Ovary (tissue), 9 donors: Measurements from ENCODE around the gene SLC4A1. TPM values are rescaled to one million over a fixed set of nuclear protein-coding genes. Genes with fewer than 3 reads are reported as not detected.

ENCODE experiments used
- DNase-seq, 5 donors: peaks; one replicate each; pipeline ENCODE4 v3.0.0-alpha.2; 2019 to 2020
- H3K27ac ChIP-seq, 2 donors: fragments of 200-600 bp; one replicate each; pipeline versions ENCODE4 v1.5.1 to v1.8.0; 2019 to 2022
- H3K27me3 ChIP-seq: fragments of 200-600 bp; one replicate; pipeline ENCODE4 v1.8.0; 2022
- H3K36me3 ChIP-seq: fragments of 200-600 bp; sonication (generic); one replicate; pipeline ENCODE4 v1.5.1; 2019
- H3K4me1 ChIP-seq: one replicate; pipeline ENCODE4 v1.8.1; 2013; ENCODE audit warnings: mild to moderate bottlenecking, moderate library complexity; ENCODE audit not compliant: insufficient read depth
- H3K4me3 ChIP-seq: fragments of 200-600 bp; sonication (generic); one replicate; pipeline ENCODE4 v1.5.1; 2017
- H3K9me3 ChIP-seq, 2 donors: fragments of 200-600 bp in 1 of 2; sonication (generic) in 1 of 2; one replicate each; pipeline versions ENCODE4 v1.5.1 to v1.8.1; 2013 to 2019; ENCODE audit warnings: mild to moderate bottlenecking in 1 of 2, moderate library complexity in 1 of 2
- CTCF ChIP-seq, 3 donors: fragments of 450-650 bp in 2 of 3; fragments of 200-600 bp in 1 of 3; IDR thresholded peaks; one replicate each; pipeline versions ENCODE4 v1.5.1 to v1.8.0; 2016 to 2022; ENCODE audit warnings: antibody characterized with exemption in 3 of 3, mild to moderate bottlenecking in 1 of 3
- EP300 ChIP-seq: sonication (generic); formaldehyde crosslinking; IDR thresholded peaks from one replicate; pipeline ENCODE4 v1.6.1; 2017; ENCODE audit warnings: antibody characterized with exemption
- POLR2A ChIP-seq: fragments of 450-650 bp; IDR thresholded peaks from one replicate; pipeline ENCODE4 v1.6.1; 2017; ENCODE audit warnings: antibody characterized with exemption, mild to moderate bottlenecking, moderate library complexity
- WGBS, 3 donors: extraction: QIAGEN DNeasy Blood & Tissue Kit in 1 of 3; methylation state at CpG; one replicate each; pipeline versions ENCODE4 v1.1.5 to v1.1.7; 2013 to 2017; 5-methylcytosine and 5-hydroxymethylcytosine counted together
- intact Hi-C, 4 donors: fragments of 100-400 bp; cut with DNase I; formaldehyde crosslinking; loops; one replicate each; pipeline versions ENCODE4 v1.11.0 to v1.15.1; 2022 to 2023
- polyA plus RNA-seq, 2 donors: library from polyadenylated mRNA; stranded (reverse); fragments of 200-250 nt in 1 of 2; fragments of 350-450 nt in 1 of 2; fragmentation: Illumina TruSeq in 1 of 2; extraction: RNeasy Lipid Tissue Mini Kit (QIAGEN cat#74804) in 1 of 2; gene quantifications; one replicate each; pipeline ENCODE4 v1.2.3, GENCODE V29; 2013 to 2014
- total RNA-seq, 7 donors: library from RNA; depleted of rRNA in 2 of 7; stranded (reverse); fragments of >200 nt in 2 of 7; fragmentation: NEBNext Ultra II Directional in 3 of 7; extraction: Animal tissue kit (Norgen Biotek cat#: 25700) in 3 of 7; gene quantifications; one replicate each; pipeline versions ENCODE4 v1.1.0 to v1.2.4, GENCODE V29; 2016 to 2023
- donor health status: DM: no; HTN: no; CAD: no; lungs with moderate emphysema.
- donor health status: DM: no; HTN: no; CAD: no.
- donor health status: Bipolar disorder and iron deficiency.
- donor health status: DM: yes; HTN: yes; CAD: no.
- donor health status: DM: no; HTN: no; CAD: no.
- donor health status: DM: yes; HTN: yes; CAD: no.

Gene SLC4A1
- total and polyA plus RNA-seq, 9 donors, result 0.08 to 3.2 (median 0.35) TPM; not detected in 5

- Histone ChIP-seq H3K9me3 (no peaks in the 10 kb centered on the region), H3K27me3 (no peaks in the 10 kb centered on the region), H3K4me3 (no peak overlapping the region), H3K4me1 (no peaks in the 10 kb centered on the region), H3K36me3 (no peaks in the 10 kb centered on the region), H3K27ac (no peak overlapping the region)
- no peak for TF ChIP-seq POLR2A
- no peak for TF ChIP-seq CTCF (IDR thresholded peaks at IDR 0.05)
- no peak for TF ChIP-seq EP300
- intact Hi-C loops, result no loop called here
- no peak for DNase-seq
- WGBS, 3 donors, result 75 to 83% (median 80%) methylated on average over 14 of the region's 14 CpGs
Measured at GRCh38 chr17:44253006-44253405, 14.9 kb downstream of the SLC4A1 start.

DNA sequence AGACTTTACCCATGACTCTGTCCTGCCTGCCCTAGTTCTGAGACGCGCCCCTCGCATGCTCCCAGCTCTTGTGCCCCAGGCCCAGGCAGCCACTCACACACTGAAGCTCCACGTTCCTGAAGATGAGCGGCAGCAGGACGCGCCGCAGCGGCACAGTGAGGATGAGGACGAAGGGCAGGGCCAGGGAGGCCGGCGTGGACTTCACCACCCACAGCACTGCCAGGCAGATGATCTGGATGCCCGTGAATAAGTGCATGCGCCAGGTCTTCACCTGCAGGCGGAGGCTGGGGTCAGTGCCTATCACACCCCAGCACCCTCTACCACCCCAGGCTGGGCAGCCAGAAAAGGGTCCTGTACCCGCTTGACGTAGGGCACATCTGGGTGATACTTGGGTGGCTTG is 16.9 kb downstream of the SLC4A1 start:
- H3K4me3 ChIP-seq, result no peak overlapping the region
- intact Hi-C loops, result no loop called here
- H3K4me1 ChIP-seq, result peaks cover 5% of the 10 kb centered on the region
- no peaks in the 10 kb centered on the region for H3K9me3 ChIP-seq
- 94 to 96% (median 95%) methylated on average over 17 of the region's 17 CpGs for WGBS, 3 donors
- TF ChIP-seq POLR2A (no peak), CTCF (IDR thresholded peaks at IDR 0.05) (no peak), EP300 (no peak)
- DNase-seq, result no peak
- no peak overlapping the region for H3K27ac ChIP-seq
- no peaks in the 10 kb centered on the region for H3K27me3 ChIP-seq
- H3K36me3 ChIP-seq, result no peaks in the 10 kb centered on the region

- DNase-seq, result no peak
- TF ChIP-seq CTCF (IDR thresholded peaks at IDR 0.05) (no peak), EP300 (no peak), POLR2A (no peak)
- Histone ChIP-seq H3K27me3 (no peaks in the 10 kb centered on the region), H3K9me3 (no peaks in the 10 kb centered on the region), H3K4me3 (no peak overlapping the region), H3K27ac (no peak overlapping the region), H3K36me3 (no peaks in the 10 kb centered on the region), H3K4me1 (peaks cover 5% of the 10 kb centered on the region)
- intact Hi-C loops, result no loop called here
- WGBS, 3 donors, result 77 to 80% (median 78%) methylated on average over 9 of the region's 9 CpGs
Measured at GRCh38 chr17:44249501-44250246, 18.3 kb downstream of the SLC4A1 start.

- Histone ChIP-seq H3K9me3 (no peaks in the 10 kb centered on the region), H3K27ac (no peak overlapping the region), H3K4me3 (no peak overlapping the region), H3K36me3 (no peaks in the 10 kb centered on the region), H3K4me1 (peaks cover 5% of the 10 kb centered on the region), H3K27me3 (no peaks in the 10 kb centered on the region)
- 68 to 78% (median 73%) methylated on average over 10 of the region's 10 CpGs for WGBS, 3 donors
- TF ChIP-seq EP300 (no peak), CTCF (IDR thresholded peaks at IDR 0.05) (no peak), POLR2A (no peak)
- DNase-seq, result no peak
- intact Hi-C loops, result no loop called here
Measured at GRCh38 chr17:44247876-44248736, 19.8 kb downstream of the SLC4A1 start.
